Peyer's patch (tissue), 4 donors: ENCODE data around the gene PDE8B. TPM values are rescaled to one million over a fixed set of nuclear protein-coding genes. Genes with fewer than 3 reads are reported as not detected.

Experiments used
- DNase-seq, 3 donors: peaks; one replicate each; pipeline ENCODE4 v3.0.0-alpha.2; 2017 to 2019
- H3K27ac ChIP-seq, 4 donors: fragments of 200-600 bp; sonication (generic); one replicate each; pipeline ENCODE4 v1.5.1; 2016 to 2019
- H3K27me3 ChIP-seq, 2 donors: fragments of 200-600 bp; sonication (generic); one replicate each; pipeline ENCODE4 v1.5.1; 2019
- H3K36me3 ChIP-seq, 3 donors: fragments of 200-600 bp; sonication (generic); one replicate each; pipeline ENCODE4 v1.5.1; 2016 to 2019
- H3K4me1 ChIP-seq, 4 donors: fragments of 200-600 bp; sonication (generic); one replicate each; pipeline ENCODE4 v1.5.1; 2016 to 2019
- H3K4me3 ChIP-seq, 4 donors: fragments of 200-600 bp; sonication (generic); 1 replicate in 3 of 4; 2 replicates in 1 of 4; pipeline ENCODE4 v1.5.1; 2016 to 2019; ENCODE audit warnings: mild to moderate bottlenecking in 1 of 4
- H3K9me3 ChIP-seq, 4 donors: fragments of 200-600 bp; sonication (generic); one replicate each; pipeline ENCODE4 v1.5.1; 2016 to 2019; ENCODE audit warnings: mild to moderate bottlenecking in 1 of 4
- POLR2A ChIP-seq, 2 donors: fragments of 450-650 bp; IDR thresholded peaks; one replicate each; pipeline ENCODE4 v1.5.1; 2017; ENCODE audit warnings: antibody characterized with exemption in 2 of 2, mild to moderate bottlenecking in 2 of 2, moderate library complexity in 2 of 2
- total RNA-seq, 4 donors: library from RNA; depleted of rRNA; stranded (reverse); fragments of >200 nt; gene quantifications; one replicate each; pipeline ENCODE4 v1.1.0, GENCODE V29; 2016
- TF ChIP-seq, protein P1 (sequence below), 6 experiments: fragments of 450-650 bp in 4 of 6; fragments of 200-600 bp in 2 of 6; sonication (generic) in 1 of 6; IDR thresholded peaks; one replicate each; pipeline ENCODE4 v1.5.1; 2017 to 2019; ENCODE audit warnings: antibody characterized with exemption in 6 of 6, mild to moderate bottlenecking in 3 of 6, moderate library complexity in 1 of 6

The PDE8B gene
- total RNA-seq, 4 donors from 2014 or later, result 0.94 to 3.1 (median 1.9) TPM

DNA sequence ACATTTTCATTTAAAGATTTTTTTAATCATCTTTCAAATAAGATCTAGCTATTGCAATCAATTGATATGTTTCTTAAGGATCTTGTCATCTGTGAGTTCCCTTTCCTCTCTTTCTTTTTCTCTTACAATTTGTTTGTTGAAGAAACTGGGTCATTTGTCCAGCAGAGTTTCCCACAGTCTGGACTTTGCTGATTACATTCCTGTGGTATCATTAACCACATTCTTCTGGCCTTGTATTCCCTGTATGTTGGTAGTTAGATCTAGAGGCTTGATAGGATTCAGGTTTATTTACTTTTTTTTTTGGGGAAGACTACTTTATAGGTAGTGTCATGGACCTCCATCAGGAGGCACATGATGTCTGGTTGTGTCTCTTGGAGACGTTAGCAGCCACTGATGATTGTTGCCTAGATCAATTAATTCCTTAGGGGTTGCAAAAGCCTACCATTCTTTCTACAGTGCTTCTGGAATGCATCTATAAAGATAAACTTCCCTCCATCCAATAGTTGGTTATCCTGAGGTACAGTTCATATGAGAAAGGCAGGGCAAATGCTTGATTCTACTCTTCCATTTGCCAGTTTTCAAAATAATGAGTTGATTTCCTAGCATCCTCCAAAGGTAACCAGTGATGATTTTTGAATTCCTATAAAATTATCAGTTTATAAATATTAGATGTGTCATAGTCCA lies 14.3 kb downstream of the PDE8B start:
- Histone ChIP-seq H3K36me3 (no peaks in the 10 kb centered on the region), H3K4me1 (no peaks in the 10 kb centered on the region), H3K27me3 (no peaks in the 10 kb centered on the region), H3K4me3 (no peak overlapping the region), H3K27ac (no peak overlapping the region), H3K9me3 (no peaks in the 10 kb centered on the region)
- no peak for DNase-seq
- TF ChIP-seq, protein P1, sequence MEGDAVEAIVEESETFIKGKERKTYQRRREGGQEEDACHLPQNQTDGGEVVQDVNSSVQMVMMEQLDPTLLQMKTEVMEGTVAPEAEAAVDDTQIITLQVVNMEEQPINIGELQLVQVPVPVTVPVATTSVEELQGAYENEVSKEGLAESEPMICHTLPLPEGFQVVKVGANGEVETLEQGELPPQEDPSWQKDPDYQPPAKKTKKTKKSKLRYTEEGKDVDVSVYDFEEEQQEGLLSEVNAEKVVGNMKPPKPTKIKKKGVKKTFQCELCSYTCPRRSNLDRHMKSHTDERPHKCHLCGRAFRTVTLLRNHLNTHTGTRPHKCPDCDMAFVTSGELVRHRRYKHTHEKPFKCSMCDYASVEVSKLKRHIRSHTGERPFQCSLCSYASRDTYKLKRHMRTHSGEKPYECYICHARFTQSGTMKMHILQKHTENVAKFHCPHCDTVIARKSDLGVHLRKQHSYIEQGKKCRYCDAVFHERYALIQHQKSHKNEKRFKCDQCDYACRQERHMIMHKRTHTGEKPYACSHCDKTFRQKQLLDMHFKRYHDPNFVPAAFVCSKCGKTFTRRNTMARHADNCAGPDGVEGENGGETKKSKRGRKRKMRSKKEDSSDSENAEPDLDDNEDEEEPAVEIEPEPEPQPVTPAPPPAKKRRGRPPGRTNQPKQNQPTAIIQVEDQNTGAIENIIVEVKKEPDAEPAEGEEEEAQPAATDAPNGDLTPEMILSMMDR (IDR thresholded peaks at IDR 0.05), result no peak
- TF ChIP-seq POLR2A (IDR thresholded peaks at IDR 0.05), result no peak

DNA sequence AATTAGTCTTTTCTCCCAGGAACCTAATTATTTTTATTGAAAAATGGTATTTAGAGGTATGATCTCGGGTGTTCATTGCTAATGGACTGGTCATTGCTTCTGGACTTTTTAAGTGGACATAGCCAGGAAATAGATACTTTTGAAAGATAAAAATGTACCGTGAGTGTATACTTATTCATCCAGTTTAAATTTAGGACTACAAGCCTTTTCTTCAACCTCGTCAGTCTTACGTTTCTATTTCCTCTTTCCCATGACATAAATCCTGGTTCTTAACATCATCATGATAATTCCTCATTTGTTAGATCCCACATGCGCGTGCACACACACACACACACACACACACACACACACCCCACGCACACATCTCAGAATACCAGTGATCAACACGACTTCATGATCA lies 15.1 kb downstream of the PDE8B start:
- no peaks in the 10 kb centered on the region for H3K4me1 ChIP-seq
- no peaks in the 10 kb centered on the region for H3K27me3 ChIP-seq
- DNase-seq, result no peak
- H3K27ac ChIP-seq, result no peak overlapping the region
- H3K4me3 ChIP-seq, result no peak overlapping the region
- H3K9me3 ChIP-seq, result no peaks in the 10 kb centered on the region
- no peak for TF ChIP-seq POLR2A (IDR thresholded peaks at IDR 0.05)
- TF ChIP-seq, protein P1 (IDR thresholded peaks at IDR 0.05), result no peak
- H3K36me3 ChIP-seq, result no peaks in the 10 kb centered on the region

DNA sequence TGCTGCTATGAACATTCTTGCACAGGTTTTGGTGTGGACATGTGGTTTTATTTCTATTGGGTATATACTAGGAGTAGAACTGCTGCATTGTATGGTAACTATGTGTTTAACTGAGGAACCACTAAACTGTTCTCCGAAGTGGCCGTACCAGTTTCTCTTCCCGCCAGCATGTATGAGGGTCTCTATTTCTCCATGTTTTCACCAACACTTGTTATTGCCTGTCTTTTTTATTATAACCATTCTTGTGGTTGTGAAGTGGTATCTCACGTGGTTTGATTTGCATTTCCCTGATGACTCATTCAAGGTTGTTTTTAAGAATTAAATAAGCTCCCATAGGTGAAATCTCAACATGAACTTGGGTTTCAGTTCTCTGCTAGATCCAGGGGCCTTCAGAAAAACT lies 19.4 kb downstream of the PDE8B start:
- H3K4me3 ChIP-seq, result no peak overlapping the region
- H3K4me1 ChIP-seq, result no peaks in the 10 kb centered on the region
- no peaks in the 10 kb centered on the region for H3K36me3 ChIP-seq
- H3K27ac ChIP-seq, result no peak overlapping the region
- no peaks in the 10 kb centered on the region for H3K9me3 ChIP-seq
- DNase-seq, result no peak
- TF ChIP-seq, protein P1 (IDR thresholded peaks at IDR 0.05), result no peak
- no peaks in the 10 kb centered on the region for H3K27me3 ChIP-seq

DNA sequence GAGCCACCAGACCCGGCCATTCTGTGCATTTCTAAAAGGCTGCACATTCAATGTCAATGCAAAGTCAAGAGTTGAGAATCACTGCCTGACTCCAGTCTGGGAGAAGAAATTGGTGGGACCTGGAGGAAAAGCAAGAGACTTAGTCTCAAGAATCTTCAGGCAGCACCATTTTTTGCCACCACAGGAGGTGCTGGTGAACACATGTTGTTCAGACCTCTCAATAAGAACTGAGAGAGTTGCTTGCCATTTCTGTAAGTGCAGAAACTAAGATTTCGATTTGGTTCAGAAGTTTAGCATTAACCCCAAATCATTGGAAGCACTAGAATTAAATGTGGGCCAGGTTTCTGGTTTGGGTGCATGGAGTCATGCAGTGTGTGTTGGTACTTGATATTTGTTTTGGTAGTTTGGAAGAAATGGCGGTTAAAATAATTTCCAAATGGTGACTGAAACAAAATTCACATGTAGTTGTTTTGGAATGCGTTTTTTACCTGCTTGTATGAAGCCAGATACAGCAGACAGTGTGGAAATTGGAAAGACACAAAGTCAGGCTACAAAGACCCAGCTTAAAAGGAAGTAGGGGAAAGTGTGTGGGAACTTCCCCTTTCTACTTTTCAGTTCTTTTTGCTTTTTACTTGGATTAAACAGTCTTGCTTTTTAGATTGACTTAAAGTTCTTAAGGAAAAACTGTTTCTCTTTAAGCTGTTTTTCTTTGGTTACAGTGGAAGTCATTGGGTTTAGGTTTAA lies 20.4 kb downstream of the PDE8B start:
- TF ChIP-seq POLR2A (IDR thresholded peaks at IDR 0.05), result no peak
- TF ChIP-seq, protein P1 (IDR thresholded peaks at IDR 0.05), result no peak
- no peaks in the 10 kb centered on the region for H3K36me3 ChIP-seq

DNA sequence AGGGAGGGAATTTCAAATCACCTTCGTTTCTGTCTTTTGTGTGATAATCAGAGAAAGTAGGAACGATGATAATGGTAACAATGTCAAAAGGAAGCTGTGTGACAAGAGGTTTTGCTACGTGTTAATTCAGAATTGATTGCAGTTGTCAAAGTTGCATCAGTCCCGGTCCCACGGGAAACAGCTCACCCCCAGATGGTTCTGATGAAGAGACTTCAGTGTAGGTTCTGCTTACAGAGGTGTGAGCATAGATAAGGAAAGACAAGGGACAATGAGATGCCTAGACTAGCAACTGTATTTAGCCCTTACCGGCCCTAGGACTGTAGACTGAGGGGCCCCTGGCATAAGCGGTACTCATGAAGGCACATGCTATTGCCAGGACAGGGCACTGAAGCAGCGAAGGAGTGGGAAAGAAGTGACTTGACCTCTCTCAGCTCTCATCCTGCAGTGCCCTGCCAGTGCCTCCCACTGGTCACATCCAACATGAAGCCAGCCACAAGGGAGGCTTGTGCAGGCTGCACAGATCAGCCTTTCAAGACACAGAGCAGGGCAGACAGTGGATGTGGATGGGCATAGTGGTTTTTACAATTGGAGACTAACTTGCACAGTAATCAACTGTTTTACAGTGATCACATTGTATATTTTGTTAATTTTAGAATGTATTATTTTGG lies 21.1 kb downstream of the PDE8B start:
- TF ChIP-seq, protein P1 (IDR thresholded peaks at IDR 0.05), result no peak
- TF ChIP-seq POLR2A (IDR thresholded peaks at IDR 0.05), result no peak
- Histone ChIP-seq H3K27ac (no peak overlapping the region), H3K27me3 (no peaks in the 10 kb centered on the region), H3K9me3 (no peaks in the 10 kb centered on the region), H3K36me3 (no peaks in the 10 kb centered on the region), H3K4me3 (no peak overlapping the region), H3K4me1 (no peaks in the 10 kb centered on the region)
- no peak for DNase-seq

More for the DNA sequence above, 20.4 kb downstream of the PDE8B start:
- Histone ChIP-seq H3K9me3 (no peaks in the 10 kb centered on the region), H3K4me3 (no peak overlapping the region), H3K4me1 (no peaks in the 10 kb centered on the region), H3K27me3 (no peaks in the 10 kb centered on the region), H3K27ac (no peak overlapping the region)
- no peak for DNase-seq
